Cerebellar cortex (tissue), 1 donor: Measurements from ENCODE around the gene OR10A3.
A peak's percentile ranks its signal among the peaks of the same experiment; 100 is the strongest.

Source experiments
- DNase-seq: peaks from one replicate; pipeline ENCODE4 v3.0.0-alpha.2; 2015; ENCODE audit warnings: low spot score

The OR10A3 gene

GRCh38 chr11:7936615-7937014 is 4.9 kb downstream of the OR10A3 start:
- DNase-seq: no peak

DNA sequence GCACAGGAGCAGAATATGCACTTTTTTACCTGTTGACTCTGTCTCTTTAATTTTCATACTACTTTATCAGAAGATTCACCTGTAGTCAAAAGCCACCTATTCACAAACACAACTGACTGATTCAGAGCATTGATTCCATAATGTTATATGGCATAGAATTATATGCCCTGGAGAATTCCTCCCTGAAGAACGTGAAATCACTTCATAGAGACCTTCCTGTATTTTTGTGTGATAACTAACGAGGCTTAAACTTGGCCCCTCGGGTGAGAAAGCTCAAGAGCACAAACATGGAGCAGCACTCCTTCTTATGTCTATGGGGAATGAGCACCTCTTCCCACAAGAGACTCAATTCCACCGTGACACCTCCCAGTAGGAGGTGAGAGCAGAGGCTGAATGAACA is 10.3 kb downstream of the OR10A3 start, which contains the start of gene OR10A6:
TSS of gene OR10A6 (minus strand) at position 101 of the 400 bp plus-strand sequence. CDS start 2,606 bp downstream, outside the sequence.
- DNase-seq: no peak

DNA sequence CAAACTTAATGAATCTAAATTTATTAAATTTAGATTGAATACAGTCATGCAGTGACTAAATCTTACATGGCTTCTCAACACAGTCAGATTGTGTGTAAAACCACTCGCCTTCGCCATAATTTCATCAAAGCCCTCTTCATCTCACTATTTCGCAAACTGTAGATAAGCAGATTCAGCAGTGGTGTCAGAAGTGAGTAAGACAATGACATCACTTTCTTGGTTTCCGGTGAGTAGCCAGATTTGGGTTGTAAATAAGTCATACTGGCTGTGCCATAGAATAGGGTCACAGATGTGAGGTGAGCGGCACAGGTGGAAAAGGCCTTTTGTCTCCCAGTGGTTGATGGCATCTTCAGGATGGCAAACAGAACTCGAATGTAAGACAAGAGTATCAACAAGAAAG is 13.9 kb downstream of the OR10A3 start:
- DNase-seq: no peak

- no peak for DNase-seq
Measured at GRCh38 chr11:7924536-7924935, 17.0 kb downstream of the OR10A3 start.

- DNase-seq: no peak
Measured at GRCh38 chr11:7918141-7918540, 23.4 kb downstream of the OR10A3 start.

- no peak for DNase-seq
Measured at GRCh38 chr11:7911011-7911410, 30.5 kb downstream of the OR10A3 start.

DNA sequence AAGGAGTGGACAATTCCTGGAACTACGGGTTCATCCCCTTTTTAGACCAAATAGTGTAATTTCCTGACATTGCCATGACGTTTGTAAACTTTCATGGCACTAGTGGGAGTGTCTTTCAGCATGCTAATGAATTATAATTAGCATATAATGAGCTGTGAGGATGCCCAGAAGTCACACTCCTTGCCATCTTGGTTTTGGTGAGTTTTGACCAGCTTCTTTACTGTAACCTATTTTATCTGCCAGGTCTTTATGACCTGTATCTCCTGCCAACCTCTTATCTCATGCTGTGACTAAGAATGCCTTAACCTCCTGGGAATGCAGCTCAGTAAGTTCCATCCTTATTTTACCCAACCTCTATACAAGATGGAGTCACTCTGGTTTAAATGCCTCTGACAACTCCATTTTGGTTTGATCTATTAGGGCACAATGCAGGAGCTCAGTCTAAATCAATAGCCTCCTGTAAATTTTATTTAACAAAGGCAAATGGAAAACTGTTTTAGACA is 31.2 kb downstream of the OR10A3 start:
- DNase-seq: no peak

GRCh38 chr11:7909585-7910285 is 31.8 kb downstream of the OR10A3 start:
- no peak for DNase-seq

DNA sequence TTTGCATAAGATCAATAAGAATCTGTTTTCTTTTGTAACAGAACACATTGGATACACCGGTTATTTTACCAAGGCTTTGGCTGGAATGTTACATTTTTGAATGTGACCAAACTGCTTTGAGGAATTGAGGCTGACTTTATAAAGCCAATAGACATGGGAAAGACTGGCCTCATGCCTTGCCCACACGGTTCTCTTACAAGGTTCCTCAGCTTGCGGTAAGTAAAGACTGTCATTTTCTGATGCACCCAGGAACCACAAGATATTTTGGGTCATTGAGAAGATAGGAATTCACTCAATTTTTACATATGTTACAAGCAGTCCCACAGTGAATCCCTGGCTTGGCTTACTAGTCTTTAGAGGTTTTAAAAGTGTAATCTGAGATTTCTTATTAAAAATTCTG is 34.4 kb downstream of the OR10A3 start:
- no peak for DNase-seq

DNA sequence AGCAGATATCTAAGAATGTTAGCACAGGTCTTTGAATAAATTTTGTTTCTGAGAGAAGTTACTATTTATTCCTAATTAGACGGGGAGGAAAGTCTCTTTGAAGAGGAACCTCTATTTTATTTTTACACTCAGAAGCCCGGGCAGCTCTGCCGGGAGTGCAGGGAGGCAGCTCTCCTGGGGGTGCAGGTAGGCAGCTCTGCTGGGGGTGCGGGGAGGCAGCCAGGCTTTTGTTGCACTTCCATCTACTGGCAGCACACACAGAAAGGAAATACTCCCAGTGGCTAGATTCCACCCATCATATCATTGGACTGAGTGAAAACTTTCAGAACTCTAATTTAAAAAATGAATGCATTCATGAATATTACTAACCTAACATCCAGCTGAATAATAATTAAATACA is 35.0 kb downstream of the OR10A3 start:
- DNase-seq: peak; percentile 18

GRCh38 chr11:7905961-7906429 is 35.5 kb downstream of the OR10A3 start:
- peak; percentile 45 for DNase-seq

- DNase-seq: peak; percentile 25
Measured at GRCh38 chr11:7905549-7905948, 36.0 kb downstream of the OR10A3 start.

DNA sequence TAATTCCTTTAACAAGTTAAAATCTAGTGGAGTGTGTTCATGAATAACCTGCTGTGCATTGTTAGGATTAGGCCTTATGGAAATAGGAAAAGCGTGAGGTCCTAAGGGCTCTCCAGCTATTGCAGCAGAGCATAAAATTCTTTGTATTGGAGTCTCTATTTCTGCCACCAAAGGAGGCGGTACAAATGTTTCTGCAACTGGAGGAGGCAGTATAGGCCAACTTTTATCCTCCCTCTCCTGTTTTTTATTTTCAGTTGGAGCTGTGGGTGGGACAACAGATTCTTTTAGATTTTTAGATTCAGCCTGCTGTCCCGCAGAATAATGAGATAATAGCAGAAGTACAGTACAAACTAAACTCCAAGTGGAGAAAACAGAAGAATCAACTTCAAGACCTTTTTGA is 36.6 kb downstream of the OR10A3 start:
- peak; percentile 61 for DNase-seq

DNA sequence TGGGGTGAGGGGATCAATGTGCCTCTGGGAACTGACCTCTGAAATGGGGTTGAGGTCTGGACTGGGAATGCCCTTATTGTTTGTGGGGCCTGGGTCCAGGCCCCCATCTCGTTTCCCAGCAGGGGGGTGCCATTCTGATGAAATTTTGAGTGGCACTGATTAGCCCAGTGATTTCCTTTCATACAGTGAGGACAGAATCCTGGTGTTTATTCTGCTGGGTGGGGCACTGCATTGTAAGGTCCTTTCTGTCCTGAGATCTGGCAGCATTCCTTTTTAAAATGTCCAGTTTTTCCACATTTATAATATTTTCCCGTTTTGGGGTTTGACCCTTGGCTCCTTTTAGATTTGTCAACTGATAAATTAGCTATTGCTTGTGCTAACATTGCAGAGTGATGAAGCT is 37.6 kb downstream of the OR10A3 start:
- DNase-seq: peak; percentile 81

- DNase-seq: peak; percentile 49
Measured at GRCh38 chr11:7901319-7901854, 40.1 kb downstream of the OR10A3 start.

- DNase-seq: no peak
Measured at GRCh38 chr11:7900686-7901085, 40.8 kb downstream of the OR10A3 start.

- DNase-seq: no peak
Measured at GRCh38 chr11:7899418-7899817, 42.1 kb downstream of the OR10A3 start.

DNA sequence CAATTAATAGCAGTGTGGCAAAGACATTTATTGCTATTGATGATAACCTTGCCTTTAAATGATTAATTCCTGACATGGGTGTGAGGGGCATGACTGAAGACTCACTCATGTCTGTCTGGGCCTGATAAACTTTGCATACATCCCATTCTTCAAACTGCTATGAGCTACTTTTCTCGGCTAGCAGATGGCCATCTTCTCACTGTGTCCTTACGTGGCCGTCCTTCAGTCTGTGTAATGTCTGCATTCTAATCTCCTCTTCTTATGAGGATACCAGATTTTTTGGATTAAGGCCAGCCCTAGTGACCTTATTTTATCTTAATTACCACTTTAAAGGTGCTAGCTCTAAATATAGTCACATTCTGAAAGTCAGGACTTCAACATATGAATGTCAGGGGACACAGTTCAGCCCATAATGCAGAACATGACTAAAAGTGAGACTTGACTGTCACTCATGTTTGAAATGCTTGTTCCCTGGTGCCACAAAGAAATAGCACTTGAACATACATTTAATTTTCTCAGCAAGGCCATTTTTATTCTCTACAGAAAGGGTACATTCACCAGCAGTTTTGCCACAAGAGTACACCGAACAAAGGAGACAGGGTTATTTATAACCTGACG is 42.7 kb downstream of the OR10A3 start:
- DNase-seq: no peak

- peak; percentile 67 for DNase-seq
Measured at GRCh38 chr11:7896009-7896785, 45.3 kb downstream of the OR10A3 start.

GRCh38 chr11:7894251-7894650 is 47.3 kb downstream of the OR10A3 start:
- no peak for DNase-seq

- DNase-seq: peak; percentile 31
Measured at GRCh38 chr11:7893796-7894195, 47.7 kb downstream of the OR10A3 start.

DNA sequence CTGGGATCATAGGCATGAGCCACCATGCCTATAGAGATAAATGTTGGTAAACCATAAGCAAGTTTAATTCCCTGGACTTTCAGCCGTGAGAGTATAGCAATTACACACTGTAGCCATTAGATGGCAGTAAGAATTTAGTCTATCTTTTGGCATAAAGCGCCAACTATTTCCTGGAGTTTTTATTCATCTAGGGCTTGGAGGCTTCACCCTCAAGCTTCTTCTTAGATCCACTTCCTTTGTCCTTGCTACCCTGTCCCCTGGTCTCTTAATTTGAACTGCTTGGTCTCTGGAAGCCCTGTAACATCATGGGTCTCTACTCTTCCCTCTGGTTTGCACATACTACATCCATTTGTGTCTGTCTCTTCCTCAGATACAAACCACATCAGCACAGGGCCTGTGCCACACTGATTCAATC is 48.7 kb downstream of the OR10A3 start:
- DNase-seq: peak; percentile 77
